Epithelial cell of prostate (primary cell): ENCODE measurements around the gene DDX39B.
A peak's percentile ranks its signal among the peaks of the same experiment; 100 is the strongest.

Experiments
- DNase-seq: peaks from one replicate; pipeline ENCODE4 v3.0.0-alpha.2; 2011; ENCODE audit warnings: low read depth, low spot score
- H3K27ac ChIP-seq: fragments of 450-650 bp; 2 replicates; pipeline ENCODE4 v1.5.1; 2017; ENCODE audit warnings: mild to moderate bottlenecking

The DDX39B gene

DNA sequence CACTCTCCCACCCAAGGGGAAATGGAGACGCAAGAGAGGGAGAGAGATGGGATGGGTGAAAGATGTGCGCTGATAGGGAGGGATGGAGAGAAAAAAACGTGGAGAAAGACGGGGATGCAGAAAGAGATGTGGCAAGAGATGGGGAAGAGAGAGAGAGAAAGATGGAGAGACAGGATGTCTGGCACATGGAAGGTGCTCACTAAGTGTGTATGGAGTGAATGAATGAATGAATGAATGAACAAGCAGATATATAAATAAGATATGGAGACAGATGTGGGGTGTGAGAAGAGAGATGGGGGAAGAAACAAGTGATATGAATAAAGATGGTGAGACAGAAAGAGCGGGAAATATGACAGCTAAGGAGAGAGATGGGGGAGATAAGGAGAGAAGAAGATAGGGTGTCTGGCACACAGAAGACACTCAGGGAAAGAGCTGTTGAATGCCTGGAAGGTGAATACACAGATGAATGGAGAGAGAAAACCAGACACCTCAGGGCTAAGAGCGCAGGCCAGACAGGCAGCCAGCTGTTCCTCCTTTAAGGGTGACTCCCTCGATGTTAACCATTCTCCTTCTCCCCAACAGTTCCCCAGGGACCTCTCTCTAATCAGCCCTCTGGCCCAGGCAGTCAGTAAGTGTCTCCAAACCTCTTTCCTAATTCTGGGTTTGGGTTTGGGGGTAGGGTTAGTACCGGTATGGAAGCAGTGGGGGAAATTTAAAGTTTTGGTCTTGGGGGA is 34.3 kb upstream of the DDX39B start:
- DNase-seq: no peak
- H3K27ac ChIP-seq: no peak overlapping the region

DNA sequence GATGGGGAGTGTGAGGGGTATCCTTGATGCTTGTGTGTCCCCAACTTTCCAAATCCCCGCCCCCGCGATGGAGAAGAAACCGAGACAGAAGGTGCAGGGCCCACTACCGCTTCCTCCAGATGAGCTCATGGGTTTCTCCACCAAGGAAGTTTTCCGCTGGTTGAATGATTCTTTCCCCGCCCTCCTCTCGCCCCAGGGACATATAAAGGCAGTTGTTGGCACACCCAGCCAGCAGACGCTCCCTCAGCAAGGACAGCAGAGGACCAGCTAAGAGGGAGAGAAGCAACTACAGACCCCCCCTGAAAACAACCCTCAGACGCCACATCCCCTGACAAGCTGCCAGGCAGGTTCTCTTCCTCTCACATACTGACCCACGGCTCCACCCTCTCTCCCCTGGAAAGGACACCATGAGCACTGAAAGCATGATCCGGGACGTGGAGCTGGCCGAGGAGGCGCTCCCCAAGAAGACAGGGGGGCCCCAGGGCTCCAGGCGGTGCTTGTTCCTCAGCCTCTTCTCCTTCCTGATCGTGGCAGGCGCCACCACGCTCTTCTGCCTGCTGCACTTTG is 33.6 kb upstream of the DDX39B start, which contains the start of gene TNF:
Gene TNF (plus strand): TSS at position 231 of the 567 bp plus-strand sequence. CDS start 177 bp downstream, at position 408.
- H3K27ac ChIP-seq: no peak within 1 kb of the TSS
- no peak for DNase-seq

DNA sequence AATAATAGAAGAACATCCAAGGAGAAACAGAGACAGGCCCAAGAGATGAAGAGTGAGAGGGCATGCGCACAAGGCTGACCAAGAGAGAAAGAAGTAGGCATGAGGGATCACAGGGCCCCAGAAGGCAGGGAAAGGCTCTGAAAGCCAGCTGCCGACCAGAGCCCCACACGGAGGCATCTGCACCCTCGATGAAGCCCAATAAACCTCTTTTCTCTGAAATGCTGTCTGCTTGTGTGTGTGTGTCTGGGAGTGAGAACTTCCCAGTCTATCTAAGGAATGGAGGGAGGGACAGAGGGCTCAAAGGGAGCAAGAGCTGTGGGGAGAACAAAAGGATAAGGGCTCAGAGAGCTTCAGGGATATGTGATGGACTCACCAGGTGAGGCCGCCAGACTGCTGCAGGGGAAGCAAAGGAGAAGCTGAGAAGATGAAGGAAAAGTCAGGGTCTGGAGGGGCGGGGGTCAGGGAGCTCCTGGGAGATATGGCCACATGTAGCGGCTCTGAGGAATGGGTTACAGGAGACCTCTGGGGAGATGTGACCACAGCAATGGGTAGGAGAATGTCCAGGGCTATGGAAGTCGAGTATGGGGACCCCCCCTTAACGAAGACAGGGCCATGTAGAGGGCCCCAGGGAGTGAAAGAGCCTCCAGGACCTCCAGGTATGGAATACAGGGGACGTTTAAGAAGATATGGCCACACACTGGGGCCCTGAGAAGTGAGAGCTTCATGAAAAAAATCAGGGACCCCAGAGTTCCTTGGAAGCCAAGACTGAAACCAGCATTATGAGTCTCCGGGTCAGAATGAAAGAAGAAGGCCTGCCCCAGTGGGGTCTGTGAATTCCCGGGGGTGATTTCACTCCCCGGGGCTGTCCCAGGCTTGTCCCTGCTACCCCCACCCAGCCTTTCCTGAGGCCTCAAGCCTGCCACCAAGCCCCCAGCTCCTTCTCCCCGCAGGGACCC is 32.6 kb upstream of the DDX39B start:
- no peak overlapping the region for H3K27ac ChIP-seq
- DNase-seq: no peak

DNA sequence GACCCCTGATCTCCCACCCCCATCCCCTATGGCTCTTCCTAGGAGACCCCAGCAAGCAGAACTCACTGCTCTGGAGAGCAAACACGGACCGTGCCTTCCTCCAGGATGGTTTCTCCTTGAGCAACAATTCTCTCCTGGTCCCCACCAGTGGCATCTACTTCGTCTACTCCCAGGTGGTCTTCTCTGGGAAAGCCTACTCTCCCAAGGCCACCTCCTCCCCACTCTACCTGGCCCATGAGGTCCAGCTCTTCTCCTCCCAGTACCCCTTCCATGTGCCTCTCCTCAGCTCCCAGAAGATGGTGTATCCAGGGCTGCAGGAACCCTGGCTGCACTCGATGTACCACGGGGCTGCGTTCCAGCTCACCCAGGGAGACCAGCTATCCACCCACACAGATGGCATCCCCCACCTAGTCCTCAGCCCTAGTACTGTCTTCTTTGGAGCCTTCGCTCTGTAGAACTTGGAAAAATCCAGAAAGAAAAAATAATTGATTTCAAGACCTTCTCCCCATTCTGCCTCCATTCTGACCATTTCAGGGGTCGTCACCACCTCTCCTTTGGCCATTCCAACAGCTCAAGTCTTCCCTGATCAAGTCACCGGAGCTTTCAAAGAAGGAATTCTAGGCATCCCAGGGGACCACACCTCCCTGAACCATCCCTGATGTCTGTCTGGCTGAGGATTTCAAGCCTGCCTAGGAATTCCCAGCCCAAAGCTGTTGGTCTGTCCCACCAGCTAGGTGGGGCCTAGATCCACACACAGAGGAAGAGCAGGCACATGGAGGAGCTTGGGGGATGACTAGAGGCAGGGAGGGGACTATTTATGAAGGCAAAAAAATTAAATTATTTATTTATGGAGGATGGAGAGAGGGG is 31.7 kb upstream of the DDX39B start:
- no peak for DNase-seq
- no peak overlapping the region for H3K27ac ChIP-seq

DNA sequence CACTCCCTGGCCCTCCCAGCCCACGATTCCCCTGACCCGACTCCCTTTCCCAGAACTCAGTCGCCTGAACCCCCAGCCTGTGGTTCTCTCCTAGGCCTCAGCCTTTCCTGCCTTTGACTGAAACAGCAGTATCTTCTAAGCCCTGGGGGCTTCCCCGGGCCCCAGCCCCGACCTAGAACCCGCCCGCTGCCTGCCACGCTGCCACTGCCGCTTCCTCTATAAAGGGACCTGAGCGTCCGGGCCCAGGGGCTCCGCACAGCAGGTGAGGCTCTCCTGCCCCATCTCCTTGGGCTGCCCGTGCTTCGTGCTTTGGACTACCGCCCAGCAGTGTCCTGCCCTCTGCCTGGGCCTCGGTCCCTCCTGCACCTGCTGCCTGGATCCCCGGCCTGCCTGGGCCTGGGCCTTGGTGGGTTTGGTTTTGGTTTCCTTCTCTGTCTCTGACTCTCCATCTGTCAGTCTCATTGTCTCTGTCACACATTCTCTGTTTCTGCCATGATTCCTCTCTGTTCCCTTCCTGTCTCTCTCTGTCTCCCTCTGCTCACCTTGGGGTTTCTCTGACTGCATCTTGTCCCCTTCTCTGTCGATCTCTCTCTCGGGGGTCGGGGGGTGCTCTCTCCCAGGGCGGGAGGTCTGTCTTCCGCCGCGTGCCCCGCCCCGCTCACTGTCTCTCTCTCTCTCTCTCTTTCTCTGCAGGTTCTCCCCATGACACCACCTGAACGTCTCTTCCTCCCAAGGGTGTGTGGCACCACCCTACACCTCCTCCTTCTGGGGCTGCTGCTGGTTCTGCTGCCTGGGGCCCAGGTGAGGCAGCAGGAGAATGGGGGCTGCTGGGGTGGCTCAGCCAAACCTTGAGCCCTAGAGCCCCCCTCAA is 30.5 kb upstream of the DDX39B start, which contains the start of gene LTA:
Gene LTA (plus strand): TSS at position 249 of the 871 bp plus-strand sequence. CDS start 454 bp downstream, at position 703.
- no peak for DNase-seq
- no peak within 1 kb of the TSS for H3K27ac ChIP-seq

DNA sequence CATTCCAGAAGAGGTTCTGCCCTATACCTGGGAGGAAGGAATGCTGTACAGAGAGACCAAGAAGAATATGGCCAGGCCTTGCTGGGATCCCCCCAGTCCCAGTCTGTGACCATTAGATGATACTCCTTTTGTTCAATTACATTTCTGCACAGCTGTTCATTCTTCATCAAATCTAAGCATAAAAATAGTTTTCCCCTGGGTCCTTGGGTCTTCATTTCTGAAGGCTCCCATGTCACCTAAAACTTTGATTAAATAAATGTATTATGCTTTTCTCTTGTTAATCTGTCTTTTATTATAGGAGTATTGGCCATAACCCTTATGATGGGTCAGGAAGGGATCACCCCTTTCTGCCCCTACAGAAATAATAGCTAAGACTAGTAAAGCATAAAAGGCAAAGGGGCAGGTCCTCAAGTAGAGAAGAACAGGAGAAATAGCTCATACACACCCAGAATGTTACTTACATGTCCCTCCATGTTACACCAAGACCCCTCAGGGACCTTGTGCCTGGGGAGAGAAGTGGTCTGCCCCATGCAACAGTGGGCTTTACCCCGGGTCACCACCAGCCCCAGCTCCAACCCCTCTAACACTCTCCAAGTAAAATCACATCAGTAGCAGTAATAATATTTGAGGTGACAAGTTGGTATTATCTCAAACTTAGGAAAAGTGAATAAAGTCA is 28.2 kb upstream of the DDX39B start:
- no peak for DNase-seq
- H3K27ac ChIP-seq: no peak overlapping the region

DNA sequence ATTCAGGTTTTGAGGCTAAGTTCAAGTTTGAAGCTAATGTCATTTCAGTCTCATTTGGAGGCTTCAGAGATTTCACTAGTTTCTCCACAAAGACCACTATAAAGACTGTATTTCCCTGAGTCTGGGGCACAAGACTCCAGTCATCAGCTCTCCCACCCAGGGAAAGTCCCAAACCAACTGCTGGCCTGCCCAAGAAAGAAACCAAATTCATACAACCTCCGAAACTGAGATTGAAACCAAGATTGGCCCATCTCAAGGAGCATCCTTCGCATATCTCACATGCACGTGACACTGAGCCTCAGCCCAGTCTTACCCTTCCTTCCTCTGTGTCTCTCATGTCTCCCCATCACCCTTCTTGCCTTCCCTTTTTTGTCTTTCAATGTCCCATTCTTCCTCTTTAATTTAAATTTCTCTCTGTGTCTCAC is 26.7 kb upstream of the DDX39B start:
- DNase-seq: no peak
- no peak overlapping the region for H3K27ac ChIP-seq

DNA sequence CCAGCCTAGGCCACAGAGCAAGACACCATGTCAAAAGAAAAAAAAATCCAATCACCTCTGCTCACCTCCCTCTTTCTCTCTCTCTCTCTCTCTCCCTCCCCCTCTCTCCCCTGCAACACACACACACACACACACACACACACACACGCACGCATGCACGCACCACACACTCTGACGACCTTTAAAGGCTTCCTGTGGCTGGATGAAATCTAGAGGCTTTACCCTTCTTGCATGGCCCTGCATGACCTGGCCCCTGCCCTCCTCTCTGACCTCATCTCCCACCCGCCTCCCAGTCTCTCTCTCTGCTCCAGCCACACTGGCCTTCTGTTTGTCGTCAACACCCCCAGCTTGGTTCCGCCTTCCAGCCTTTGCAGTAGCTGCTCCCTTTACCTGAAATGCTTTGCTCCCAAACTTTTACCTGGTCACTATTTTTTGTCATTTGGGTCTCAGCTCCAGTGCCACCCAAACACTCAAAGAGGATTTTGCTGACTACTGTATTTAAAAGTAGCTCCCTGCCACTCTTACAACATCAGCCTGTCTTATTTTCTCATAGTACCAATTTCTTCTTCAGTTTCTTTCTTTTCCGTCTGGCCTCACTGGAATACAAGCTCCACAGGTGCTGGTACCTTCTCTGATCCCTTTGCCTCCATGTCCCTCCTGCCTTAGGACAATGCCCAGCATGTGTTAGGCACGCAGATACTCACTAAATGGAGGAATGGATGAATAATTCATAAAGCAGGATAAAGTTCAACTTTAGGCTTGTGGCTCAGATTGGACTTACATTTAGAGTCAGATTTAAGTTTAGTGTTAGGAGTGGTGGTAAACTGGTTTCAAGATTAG is 25.9 kb upstream of the DDX39B start:
- DNase-seq: no peak
- no peak overlapping the region for H3K27ac ChIP-seq

DNA sequence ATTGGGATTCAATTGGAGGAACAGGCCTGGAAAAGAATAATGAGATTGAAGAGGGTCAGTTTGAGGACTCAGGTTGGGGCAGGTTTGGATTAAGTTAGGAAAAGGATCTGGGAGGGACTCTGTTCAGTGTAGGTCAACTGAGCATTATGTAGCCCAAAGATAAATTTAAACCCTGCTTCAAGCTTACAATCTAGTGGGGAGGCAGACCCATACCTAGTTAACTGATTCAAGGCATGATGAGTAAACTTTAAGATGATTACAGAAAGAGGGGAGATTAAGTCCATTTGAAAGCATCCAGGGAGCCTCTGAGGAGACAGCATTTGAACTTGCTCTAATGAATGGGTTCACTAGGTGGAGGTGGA is 18.9 kb upstream of the DDX39B start:
- H3K27ac ChIP-seq: peak overlapping the region; percentile 42
- no peak for DNase-seq

DNA sequence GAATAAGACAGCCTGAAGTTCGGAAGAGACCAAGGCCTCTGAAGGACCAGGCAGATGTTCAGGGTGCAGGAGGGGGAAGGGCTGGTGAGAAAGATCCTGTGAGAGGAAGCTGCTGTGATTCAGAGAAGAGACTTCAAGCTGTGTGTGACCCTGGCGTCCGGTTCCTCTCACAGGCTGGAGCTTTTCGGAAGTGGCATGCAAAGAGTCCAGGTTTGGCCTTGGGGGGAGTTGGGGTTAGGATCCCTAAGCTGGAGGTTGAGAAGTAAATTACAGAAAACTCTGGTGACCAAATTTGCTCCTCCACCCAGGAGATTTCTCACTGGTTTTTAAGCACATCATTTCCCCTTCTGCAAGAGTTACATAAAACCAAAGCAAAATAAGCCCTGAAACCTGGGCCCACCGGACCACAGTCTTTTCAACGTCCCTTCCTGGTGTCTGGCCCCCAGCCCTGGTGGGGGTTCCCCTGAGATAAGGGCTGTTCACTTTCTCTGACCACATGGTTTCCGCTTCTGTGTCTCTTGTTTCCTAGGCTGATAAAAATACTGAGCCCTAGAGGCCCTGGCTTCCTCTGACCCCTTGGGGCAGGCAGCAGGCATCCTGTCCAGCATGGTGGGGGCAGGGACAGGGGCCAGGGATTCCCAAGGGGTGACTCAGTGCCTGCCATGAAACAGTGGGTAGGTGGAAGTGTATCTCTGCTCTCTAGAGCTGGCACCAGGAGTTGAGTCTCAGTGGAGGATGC is 18.3 kb upstream of the DDX39B start:
- H3K27ac ChIP-seq: peak overlapping the region; percentile 42
- no peak for DNase-seq

DNA sequence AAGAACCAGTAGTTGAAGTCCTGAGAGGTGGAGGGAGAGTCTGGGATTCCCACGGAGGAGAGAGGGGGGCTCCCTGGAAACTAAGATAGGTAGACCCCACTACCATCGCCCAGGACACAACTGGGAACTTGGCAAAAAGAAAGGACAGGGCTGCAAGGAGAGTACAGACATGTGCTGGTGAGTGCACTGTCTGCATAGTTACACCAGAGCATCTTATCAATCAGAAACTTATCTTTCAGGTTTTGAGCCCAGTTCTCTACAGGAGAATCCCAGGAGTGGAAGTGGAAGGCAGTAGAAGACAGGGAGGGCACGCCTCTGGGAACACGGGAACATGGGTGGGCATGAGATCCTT is 17.8 kb upstream of the DDX39B start:
- H3K27ac ChIP-seq: peak overlapping the region; percentile 42
- no peak for DNase-seq

DNA sequence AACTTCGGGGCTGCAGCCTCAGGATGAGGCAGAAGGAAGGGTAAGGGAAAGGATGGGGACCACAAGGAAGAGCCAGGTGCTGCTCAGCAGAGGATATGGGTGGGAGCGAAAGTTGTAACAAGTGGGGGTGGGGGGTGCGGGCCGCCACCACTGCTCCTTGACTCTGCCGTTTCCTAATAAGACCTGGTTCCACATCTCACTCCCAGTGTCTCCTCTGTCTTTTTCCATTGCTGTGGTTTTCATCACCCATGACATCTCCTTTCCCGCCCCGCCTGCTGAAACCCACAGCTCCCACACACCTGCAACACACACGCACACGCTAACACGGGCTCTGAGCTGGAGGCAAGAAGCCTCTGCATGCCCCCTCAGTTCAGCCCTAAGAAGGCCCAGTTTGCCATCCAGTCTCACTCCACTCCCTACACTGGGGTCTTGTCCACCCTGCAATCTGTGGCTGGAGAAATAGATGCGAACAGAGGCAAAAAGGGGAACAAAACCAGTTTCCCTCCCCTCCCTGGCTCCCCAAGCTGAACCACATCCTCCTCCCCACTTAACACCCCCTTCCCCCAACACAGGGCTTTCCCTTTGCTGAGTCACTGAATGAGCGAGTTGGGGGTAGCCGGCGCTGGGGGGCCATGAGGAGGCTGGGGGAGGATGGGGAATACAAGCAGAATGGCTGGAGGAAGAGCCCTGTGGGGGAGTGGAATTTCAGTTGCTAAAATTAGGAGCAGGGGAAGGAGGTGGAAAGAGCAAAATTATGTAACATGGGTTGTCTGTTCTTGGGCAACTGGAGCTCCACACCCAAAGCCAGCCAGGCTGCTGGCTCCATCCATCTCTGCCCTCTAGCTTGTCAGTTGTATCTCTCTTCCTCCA is 17.1 kb upstream of the DDX39B start:
- H3K27ac ChIP-seq: peak overlapping the region; percentile 42
- no peak for DNase-seq

DNA sequence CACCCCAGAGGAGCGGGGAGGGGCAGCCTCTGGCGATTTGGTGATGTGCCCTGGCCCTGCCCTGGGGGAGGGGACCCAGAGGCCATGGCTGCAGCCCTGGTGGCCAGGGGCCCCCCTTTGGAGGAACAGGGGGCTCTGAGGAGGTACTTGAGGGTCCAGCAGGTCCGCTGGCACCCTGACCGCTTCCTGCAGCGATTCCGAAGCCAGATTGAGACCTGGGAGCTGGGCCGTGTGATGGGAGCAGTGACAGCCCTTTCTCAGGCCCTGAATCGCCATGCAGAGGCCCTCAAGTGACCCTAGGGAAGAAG is 16.5 kb upstream of the DDX39B start:
- no peak overlapping the region for H3K27ac ChIP-seq
- DNase-seq: no peak

DNA sequence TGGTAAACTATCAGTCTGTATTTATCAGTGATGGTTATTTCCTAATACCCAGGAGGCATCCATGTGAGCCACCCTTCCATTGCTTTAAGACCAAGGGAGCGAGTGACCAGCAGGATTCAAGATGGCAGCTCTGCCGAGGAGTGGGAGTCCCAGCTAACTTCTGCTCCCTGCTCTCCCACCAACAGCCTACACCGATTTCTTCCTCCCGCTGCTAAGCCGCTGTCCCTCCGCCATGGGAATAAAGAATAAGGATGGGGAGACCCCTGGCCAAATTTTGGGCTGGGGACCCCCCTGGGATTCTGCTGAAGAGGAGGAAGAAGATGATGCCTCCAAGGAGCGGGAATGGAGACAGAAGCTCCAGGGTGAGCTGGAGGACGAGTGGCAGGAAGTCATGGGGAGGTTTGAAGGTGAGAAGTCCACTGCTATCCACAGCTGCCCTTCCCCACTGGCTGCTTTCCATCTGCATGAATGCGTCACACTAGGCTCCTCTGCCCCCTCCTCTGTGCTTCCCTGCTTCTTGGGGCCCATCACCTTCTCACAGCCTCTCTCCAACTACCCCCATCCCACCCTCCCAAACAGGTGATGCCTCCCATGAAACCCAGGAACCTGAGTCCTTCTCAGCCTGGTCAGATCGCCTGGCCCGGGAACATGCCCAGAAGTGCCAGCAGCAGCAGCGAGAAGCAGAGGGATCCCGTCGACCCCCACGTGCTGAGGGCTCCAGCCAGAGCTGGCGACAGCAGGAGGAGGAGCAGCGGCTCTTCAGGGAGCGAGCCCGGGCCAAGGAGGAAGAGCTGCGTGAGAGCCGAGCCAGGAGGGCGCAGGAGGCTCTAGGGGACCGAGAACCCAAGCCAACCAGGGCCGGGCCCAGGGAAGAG is 15.9 kb upstream of the DDX39B start:
- no peak overlapping the region for H3K27ac ChIP-seq
- DNase-seq: no peak

DNA sequence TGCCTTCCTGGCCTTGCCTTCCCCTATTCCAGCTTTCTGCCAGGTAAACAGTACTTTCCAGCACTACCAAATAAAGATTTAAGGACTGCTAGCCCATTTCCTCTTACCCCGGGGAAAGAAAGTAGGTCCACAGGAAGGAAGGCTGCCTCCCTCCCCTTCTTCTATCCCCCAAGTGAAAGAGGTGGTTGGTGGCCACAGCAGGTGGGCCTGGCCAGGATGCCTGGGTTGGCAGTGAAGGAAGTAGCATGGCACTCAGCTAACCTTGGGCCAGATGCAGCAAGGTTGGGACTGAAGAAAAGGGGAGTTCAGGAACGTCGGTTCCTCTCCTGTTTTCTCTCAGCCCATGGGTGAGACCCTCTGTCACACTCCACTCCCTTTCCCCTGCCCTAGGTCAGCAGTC is 14.5 kb upstream of the DDX39B start:
- H3K27ac ChIP-seq: no peak overlapping the region
- no peak for DNase-seq
